HCT116 (cell line): ENCODE measurements around the gene PACS2.
"Not testable (repeated sequence)": the region's sequence is repeated elsewhere in the genome, so short reads cannot be mapped to it uniquely, and the experiment has no call there.

Experiments
- CBX3 ChIP-seq: IDR thresholded peaks from 2 replicates; pipeline ENCODE4 v1.6.1; 2012; ENCODE audit warnings: low read depth
- CEBPB ChIP-seq: IDR thresholded peaks from 2 replicates; pipeline ENCODE4 v1.6.1; 2012; ENCODE audit warnings: low read depth
- CTCF ChIP-seq, 3 experiments: fragments of 200-600 bp in 1 of 3; sonication (generic) in 1 of 3; IDR thresholded peaks in 2 of 3; conservative IDR thresholded peaks in 1 of 3; 2 replicates each; pipeline ENCODE4 v1.5.1; 2012 to 2017; ENCODE audit warnings: low read depth in 2 of 3, low read length in 2 of 3, antibody characterized with exemption in 1 of 3, borderline replicate concordance in 1 of 3, control low read depth in 1 of 3, mild to moderate bottlenecking in 1 of 3, mixed read lengths in 1 of 3, mixed run types in 1 of 3, moderate library complexity in 1 of 3; ENCODE audit not compliant: insufficient read depth in 1 of 3
- ELF1 ChIP-seq: IDR thresholded peaks from 2 replicates; pipeline ENCODE4 v1.6.1; 2012; ENCODE audit warnings: low read depth, borderline replicate concordance
- EZH2 ChIP-seq: fragments of 200-600 bp; sonication (generic); IDR thresholded peaks from 2 replicates; pipeline ENCODE4 v1.6.1; 2017; ENCODE audit warnings: antibody characterized with exemption, mixed run types
- POLR2A ChIP-seq: IDR thresholded peaks from 2 replicates; pipeline ENCODE4 v1.7.0; 2011; ENCODE audit warnings: borderline replicate concordance; ENCODE audit not compliant: insufficient read depth, insufficient read length; ENCODE audit errors: extremely low read depth
- REST ChIP-seq: IDR thresholded peaks from 2 replicates; pipeline ENCODE4 v1.6.1; 2012; ENCODE audit warnings: low read depth
- SIN3A ChIP-seq: IDR thresholded peaks from 2 replicates; pipeline ENCODE4 v1.6.1; 2012; ENCODE audit warnings: low read depth
- YY1 ChIP-seq: IDR thresholded peaks from 2 replicates; pipeline ENCODE4 v1.6.1; 2011; ENCODE audit warnings: low read length, low read depth, moderate library complexity, mild to moderate bottlenecking; ENCODE audit not compliant: insufficient replicate concordance; ENCODE audit errors: extremely low read depth
- ZNF274 ChIP-seq: fragments of 200-500 bp; sonication (Bioruptor generic); IDR thresholded peaks from 2 replicates; pipeline ENCODE4 v1.6.1; 2014; ENCODE audit warnings: mild to moderate bottlenecking, low read depth, low read length, inconsistent platforms

- not testable (repeated sequence) for TF ChIP-seq CTCF (IDR thresholded peaks at IDR 0.05 in 2 of 3, conservative IDR thresholded peaks at IDR 0.05 in 1 of 3; ENCODE audit: borderline replicate concordance in 1 of 3, insufficient read depth in 1 of 3, low read depth in 2 of 3, low read length in 2 of 3); ELF1; CEBPB; REST; EZH2; POLR2A; CBX3; YY1; ZNF274; SIN3A
Measured at GRCh38 chr14:105288936-105289335, 25.6 kb upstream of the PACS2 start.
